Chondrocyte (in vitro differentiated cells): ENCODE data around the gene SHB. TPM values are rescaled to one million over a fixed set of nuclear protein-coding genes. Genes with fewer than 3 reads are reported as not detected.

Source experiments
- DNase-seq: peaks from one replicate; pipeline ENCODE4 v3.0.0; 2021; ENCODE audit warnings: mixed read lengths, low spot score
- H3K27ac Mint-ChIP-seq: one replicate; pipeline ENCODE4 v1.8.0; 2021; ENCODE audit warnings: mild to moderate bottlenecking, moderate library complexity, mixed read lengths; ENCODE audit not compliant: unreplicated experiment
- H3K27me3 Mint-ChIP-seq: 2 replicates; pipeline ENCODE4 v1.8.0; 2021; ENCODE audit warnings: low read depth, mixed read lengths
- H3K36me3 Mint-ChIP-seq: 2 replicates; pipeline ENCODE4 v1.8.0; 2021; ENCODE audit warnings: low read depth, mixed read lengths
- H3K4me1 Mint-ChIP-seq: 2 replicates; pipeline ENCODE4 v1.8.0; 2021; ENCODE audit warnings: low read depth, mild to moderate bottlenecking, mixed read lengths
- H3K4me3 Mint-ChIP-seq: one replicate; pipeline ENCODE4 v1.8.0; 2021; ENCODE audit warnings: mild to moderate bottlenecking, moderate library complexity, mixed read lengths; ENCODE audit not compliant: unreplicated experiment
- H3K9me3 Mint-ChIP-seq: 2 replicates; pipeline ENCODE4 v1.8.0; 2021; ENCODE audit warnings: low read depth, mixed read lengths
- total RNA-seq: library from RNA; stranded (reverse); gene quantifications from 3 replicates; pipeline ENCODE4 v1.2.1, GENCODE V29; 2021
- TF ChIP-seq, protein P1 (sequence below): fragments of 200-600 bp; sonication (generic); IDR thresholded peaks from 2 replicates; pipeline ENCODE4 v1.5.0; 2021; ENCODE audit warnings: antibody characterized with exemption, mild to moderate bottlenecking, moderate library complexity

SHB gene
- total RNA-seq, 1 donor from 2014 or later = 23.8 TPM

DNA sequence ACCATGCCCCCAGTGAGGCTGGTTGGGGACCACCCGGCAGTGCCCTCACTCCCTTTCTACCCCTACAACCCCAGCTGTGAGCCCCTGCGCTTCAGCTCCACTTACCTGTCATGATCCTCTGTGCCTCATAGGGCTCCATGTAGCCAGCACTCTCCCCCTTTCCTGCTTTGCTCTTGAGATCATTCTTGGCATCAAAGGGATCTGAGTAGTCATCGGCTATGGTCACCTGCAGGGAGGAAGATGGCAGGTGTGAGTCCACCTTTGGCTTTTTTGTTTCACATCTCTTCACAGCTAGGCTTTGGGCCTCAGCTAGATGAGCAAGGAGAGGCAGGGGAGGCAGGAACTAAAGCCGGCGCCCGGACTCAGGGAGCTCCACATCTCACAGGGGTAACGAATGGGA, 53.1 kb downstream of the SHB start:
- no peak overlapping the region for H3K4me3 Mint-ChIP-seq
- H3K27ac Mint-ChIP-seq = peak overlapping the region; percentile 94

DNA sequence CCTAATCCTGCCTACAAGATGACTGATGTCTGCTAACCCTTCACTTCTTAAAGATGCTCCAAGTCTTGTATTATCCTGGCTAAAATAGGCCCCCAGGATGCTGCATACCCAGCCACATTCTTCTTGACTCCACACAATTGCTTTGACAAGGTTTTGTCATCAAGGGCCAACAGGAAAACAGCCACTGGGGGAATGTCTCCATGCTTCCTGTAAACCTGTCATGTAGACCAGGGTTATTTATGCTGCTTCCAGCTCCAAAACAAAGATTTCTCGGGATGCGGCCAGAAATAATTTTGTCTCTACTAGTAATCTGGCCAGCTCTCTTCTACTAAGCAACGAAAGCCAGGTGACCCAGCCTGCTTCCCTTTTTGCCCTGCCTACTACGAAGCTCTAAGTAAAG, 53.8 kb downstream of the SHB start:
- Mint-ChIP-seq H3K27ac (no peak overlapping the region), H3K4me1 (peaks cover 51% of the 10 kb centered on the region), H3K27me3 (no peaks in the 10 kb centered on the region), H3K36me3 (peaks cover 11% of the 10 kb centered on the region), H3K4me3 (no peak overlapping the region), H3K9me3 (no peaks in the 10 kb centered on the region)
- DNase-seq = no peak
- TF ChIP-seq, protein P1, sequence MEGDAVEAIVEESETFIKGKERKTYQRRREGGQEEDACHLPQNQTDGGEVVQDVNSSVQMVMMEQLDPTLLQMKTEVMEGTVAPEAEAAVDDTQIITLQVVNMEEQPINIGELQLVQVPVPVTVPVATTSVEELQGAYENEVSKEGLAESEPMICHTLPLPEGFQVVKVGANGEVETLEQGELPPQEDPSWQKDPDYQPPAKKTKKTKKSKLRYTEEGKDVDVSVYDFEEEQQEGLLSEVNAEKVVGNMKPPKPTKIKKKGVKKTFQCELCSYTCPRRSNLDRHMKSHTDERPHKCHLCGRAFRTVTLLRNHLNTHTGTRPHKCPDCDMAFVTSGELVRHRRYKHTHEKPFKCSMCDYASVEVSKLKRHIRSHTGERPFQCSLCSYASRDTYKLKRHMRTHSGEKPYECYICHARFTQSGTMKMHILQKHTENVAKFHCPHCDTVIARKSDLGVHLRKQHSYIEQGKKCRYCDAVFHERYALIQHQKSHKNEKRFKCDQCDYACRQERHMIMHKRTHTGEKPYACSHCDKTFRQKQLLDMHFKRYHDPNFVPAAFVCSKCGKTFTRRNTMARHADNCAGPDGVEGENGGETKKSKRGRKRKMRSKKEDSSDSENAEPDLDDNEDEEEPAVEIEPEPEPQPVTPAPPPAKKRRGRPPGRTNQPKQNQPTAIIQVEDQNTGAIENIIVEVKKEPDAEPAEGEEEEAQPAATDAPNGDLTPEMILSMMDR = no peak

More for the DNA sequence above, 53.1 kb downstream of the SHB start:
- Mint-ChIP-seq H3K9me3 (no peaks in the 10 kb centered on the region), H3K36me3 (peaks cover 11% of the 10 kb centered on the region), H3K4me1 (peaks cover 57% of the 10 kb centered on the region), H3K27me3 (no peaks in the 10 kb centered on the region)
- no peak for DNase-seq
- TF ChIP-seq, protein P1 = no peak

DNA sequence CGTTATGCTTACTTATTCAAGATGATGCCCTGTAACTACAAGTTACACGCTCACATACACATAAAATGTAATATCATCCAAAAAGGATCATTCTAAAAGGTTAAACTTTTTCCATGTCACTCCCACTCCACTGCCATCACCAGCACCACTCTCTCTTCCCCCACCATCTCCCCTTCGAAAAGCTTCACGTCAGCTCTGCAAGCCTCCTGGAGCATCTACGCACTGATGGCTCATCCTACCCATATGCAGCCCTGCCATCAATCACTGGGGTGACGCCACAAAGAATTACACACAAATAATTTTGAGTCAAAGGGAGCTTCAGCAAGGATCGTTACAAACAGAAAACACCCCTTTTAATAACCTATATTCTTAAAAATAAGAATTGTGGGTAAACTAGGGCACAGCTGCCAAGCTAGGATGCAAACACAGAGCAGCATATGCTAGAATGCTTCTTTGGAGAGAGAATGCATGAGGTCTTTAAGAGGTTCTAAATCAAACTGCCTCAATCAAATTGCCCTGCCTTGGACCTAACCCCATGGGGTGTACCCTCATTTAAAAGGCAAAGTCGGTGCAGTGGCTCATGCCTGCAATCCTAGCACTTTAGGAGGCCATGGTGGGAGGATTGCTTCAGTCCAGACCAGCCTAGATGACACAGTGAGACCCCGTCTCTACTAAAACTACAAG, 56.1 kb downstream of the SHB start:
- no peak for DNase-seq
- Mint-ChIP-seq H3K36me3 (peaks cover 13% of the 10 kb centered on the region), H3K27ac (no peak overlapping the region), H3K9me3 (no peaks in the 10 kb centered on the region), H3K4me1 (peaks cover 43% of the 10 kb centered on the region), H3K4me3 (no peak overlapping the region), H3K27me3 (no peaks in the 10 kb centered on the region)
- TF ChIP-seq, protein P1 = no peak

DNA sequence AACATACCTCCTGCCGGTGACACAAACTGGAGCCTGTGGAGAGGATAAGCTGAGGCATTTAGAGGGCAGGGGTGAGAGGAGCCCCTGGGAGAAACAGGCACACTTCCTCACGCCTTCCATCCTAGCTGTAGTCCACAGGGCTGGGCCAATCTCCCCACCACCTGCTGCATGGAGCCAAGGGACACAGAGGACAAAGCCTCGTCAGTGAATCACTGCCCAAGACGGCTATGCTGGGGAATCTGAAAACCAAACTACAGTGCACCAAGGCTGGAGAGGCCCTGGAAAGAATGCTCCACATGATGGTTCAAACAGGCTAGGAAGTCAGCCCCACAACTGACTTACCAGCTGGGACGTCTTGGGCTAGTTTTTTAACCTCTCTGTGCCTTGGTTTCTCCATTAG, 57.0 kb downstream of the SHB start:
- peaks cover 39% of the 10 kb centered on the region for H3K4me1 Mint-ChIP-seq
- H3K36me3 Mint-ChIP-seq = peaks cover 13% of the 10 kb centered on the region
- no peak overlapping the region for H3K4me3 Mint-ChIP-seq
- no peak overlapping the region for H3K27ac Mint-ChIP-seq
- TF ChIP-seq, protein P1 = no peak
- no peak for DNase-seq
- no peaks in the 10 kb centered on the region for H3K9me3 Mint-ChIP-seq
- H3K27me3 Mint-ChIP-seq = no peaks in the 10 kb centered on the region

DNA sequence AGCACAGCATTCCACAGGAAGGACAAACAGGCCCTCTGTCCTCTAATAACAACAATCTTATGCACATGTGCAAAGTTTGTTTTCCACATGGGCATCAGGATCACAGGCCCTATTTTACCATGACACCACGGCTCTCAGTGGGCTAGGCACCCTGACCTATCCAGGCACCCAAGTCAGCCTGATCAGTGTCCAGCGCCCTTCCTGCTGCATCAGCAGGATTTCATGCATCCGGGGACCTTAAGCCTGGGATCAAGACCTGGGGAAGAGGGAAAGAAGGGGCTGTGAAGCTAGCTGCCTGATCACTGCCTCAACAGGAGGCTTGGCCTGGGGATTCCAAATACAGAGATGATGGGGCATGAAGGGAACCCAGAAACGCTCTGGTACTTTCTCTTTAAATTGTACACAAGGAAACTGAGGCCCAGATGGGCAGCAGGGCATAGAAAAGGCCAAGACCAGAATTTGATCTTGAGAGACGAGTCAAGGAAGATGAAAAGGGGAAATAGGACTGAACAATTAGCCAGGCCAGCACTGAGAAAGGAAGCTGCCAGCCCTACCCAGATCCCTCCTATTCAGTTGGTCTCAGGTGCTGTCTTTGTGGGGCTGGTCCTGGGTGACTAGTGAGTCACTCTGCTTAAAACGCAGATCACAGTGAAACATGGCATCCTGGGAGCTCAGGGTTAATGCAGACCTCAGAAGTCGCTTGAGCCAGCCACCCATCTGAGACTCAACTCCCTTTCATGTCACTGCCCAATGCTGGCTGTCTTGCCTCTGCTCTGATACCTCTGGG, 57.9 kb downstream of the SHB start:
- no peak for DNase-seq
- Mint-ChIP-seq H3K4me3 (no peak overlapping the region), H3K27ac (no peak overlapping the region), H3K4me1 (peaks cover 31% of the 10 kb centered on the region), H3K27me3 (no peaks in the 10 kb centered on the region), H3K9me3 (no peaks in the 10 kb centered on the region), H3K36me3 (peaks cover 13% of the 10 kb centered on the region)
- TF ChIP-seq, protein P1 = no peak
